ENCODE measurements around the gene CLEC17A.
"Not testable (repeated sequence)": the region's sequence is repeated elsewhere in the genome, so short reads cannot be mapped to it uniquely, and the experiment has no call there.

Gene CLEC17A

DNA sequence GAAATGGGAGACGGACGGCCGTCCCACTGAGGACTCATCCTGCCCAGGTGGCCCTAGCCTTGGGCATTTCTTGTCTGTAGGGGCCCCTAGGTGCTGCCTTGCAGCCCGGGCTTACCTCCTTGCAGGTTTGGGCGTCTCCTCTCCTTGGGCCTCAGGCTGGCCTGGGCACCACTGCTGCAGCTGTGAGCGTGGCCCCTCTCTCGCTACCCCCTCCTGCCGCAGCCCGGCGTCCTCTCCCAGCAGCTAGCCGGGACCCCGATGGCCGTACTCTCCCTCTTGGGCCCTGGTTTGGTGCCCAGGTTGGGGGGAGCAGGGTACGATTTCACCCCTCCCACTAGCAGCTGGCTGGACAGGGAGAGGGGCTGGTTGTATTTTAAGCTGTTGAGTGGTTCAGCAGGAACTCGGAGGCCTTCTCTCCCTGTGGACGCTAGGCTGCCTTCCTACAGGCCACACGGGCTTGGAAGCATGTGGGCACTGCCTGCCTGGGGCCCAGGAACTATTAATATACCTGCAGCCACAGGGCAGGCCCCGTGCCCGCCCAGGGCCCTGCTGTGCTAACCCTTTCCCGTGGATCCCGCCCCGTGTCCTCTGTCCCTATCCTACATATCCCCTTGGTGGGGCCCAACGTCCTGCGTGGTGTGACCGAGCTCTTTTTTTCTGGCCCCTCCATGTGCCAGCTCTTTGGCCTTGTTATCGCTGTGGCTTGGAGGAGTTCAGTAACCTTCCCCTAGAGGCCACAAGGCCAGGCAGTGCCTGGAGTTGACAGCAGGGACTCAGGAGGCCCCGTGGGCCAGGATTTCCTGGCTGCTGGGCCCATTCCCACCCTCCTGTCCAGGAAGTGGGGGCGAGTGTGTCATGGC lies 22.7 kb upstream of the CLEC17A start:
- DNase-seq, result peak; percentile 73

- no peak for DNase-seq
Observed at GRCh38 chr19:14560776-14561108, 22.1 kb upstream of the CLEC17A start.

DNA sequence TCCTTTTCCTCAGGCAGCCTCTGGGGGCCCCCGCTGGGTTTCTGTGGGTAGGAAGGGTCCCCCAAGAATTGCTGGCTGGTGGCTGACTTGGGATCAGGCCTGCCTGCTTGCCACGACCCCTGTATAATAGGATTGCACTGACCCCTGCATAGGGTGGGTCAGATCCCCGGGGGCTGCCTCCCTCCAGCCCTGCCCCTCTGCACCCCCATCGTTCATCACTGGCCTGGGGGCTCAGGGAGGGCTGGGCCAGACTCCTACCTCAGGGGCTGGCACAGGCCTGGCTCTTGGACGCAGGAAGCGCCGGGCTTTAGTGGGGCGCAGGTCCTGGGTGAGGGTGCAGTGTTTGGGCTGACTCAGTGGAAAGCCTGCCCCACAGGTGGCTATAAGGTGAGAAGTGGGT lies 21.6 kb upstream of the CLEC17A start:
- DNase-seq, result no peak

DNA sequence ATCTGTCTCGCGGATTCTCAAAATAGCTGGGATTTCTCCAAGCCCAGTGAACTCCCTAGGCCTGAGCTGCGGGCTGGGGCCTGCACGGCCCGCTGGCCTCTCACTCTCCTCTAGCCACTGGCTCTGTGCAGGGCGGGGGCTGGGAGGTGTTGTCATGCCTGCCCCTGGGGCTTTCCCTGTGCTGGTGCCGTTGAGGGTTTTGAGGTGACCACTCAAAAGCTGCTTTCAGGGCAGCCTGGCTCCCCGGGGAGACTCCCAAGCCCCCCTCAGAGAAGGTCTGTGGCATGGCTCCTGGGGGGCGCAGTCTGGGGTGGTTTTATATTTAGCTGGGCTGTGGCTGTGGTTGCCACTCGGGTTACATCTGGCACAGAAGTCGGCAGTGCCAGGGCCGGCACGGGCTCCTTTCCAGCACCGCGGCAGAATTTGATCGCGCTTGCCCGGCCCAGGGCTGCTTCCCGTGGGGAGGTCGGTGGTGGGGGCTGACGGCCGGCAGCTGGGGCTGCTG lies 21.0 kb upstream of the CLEC17A start:
- DNase-seq, result no peak

DNA sequence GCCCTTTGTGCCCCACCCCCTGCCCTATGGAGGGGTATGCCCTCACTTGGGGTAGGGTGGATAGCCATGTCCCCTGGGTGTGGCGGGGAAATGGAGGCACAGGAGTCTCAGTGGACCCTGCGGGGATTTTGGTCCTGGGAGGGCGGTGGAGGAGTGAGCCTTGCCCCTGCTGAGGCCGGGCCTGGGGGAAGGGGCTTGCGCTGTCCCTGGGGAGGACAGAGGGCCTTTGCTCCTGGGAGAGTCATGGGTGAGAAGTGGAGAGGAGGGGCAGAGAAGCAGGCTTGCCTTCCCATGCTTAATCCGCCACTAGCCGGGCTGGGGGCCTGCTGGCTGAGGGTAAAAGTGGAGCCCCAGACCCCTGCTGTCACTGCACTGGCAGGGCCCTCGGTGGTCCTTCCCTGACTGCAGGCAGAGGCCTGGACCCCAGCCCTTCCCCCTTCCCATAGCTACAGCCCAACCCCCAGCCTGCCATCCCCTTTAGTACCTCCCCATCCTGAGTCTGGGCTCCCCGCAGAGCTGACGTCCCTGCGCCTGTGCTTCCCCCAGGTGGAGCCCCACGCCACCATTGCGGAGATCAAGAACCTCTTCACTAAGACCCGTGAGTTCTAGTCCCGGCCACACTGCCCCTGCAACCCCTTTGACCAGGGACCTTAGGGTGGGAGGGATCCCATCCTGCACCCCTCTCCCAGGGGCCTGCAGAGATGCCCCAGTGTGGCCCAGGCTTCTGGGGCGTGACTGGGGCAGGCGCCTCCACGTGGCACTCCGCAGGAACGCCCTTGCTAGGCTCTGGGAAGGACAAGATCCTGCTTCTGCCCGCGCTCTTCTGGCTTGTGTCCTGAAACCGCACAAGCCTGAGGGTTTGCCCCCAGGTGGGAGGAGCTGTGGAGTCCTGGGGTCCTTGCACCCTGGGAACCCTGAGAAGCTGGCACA lies 20.0 kb upstream of the CLEC17A start:
- DNase-seq, result no peak

- no peak for DNase-seq
Observed at GRCh38 chr19:14563590-14563926, 19.3 kb upstream of the CLEC17A start.

DNA sequence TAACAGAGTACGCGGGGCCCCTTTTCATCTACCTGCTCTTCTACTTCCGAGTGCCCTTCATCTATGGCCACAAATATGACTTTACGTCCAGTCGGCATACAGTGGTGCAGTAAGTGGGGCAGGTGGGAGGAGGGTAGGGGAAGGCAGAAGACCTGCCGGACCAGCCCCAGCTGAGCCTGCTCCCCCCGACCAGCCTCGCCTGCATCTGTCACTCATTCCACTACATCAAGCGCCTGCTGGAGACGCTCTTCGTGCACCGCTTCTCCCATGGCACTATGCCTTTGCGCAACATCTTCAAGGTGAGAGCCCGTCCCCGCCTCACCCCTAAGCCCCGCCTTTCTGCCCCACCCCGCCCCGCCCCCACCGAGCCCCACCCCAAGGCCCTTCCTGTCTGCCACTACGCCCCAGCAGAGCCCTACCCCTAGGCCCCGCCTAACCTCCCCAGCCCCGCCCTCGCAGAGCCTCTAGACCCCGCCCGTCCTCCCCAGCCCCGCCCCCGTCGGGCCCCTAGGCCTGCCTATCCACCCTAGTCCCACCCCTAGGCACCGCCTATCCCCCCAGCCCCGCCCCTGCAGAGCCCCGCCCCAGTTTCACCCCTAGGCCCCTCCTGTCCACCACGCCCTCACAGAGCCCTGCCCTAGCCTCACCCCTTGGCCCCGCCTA lies 18.8 kb upstream of the CLEC17A start:
- DNase-seq, result peak; percentile 92

- DNase-seq, result not testable (repeated sequence)
Observed at GRCh38 chr19:14564652-14565297, 18.1 kb upstream of the CLEC17A start.

- no peak for DNase-seq
Observed at GRCh38 chr19:14565298-14565679, 17.6 kb upstream of the CLEC17A start.

DNA sequence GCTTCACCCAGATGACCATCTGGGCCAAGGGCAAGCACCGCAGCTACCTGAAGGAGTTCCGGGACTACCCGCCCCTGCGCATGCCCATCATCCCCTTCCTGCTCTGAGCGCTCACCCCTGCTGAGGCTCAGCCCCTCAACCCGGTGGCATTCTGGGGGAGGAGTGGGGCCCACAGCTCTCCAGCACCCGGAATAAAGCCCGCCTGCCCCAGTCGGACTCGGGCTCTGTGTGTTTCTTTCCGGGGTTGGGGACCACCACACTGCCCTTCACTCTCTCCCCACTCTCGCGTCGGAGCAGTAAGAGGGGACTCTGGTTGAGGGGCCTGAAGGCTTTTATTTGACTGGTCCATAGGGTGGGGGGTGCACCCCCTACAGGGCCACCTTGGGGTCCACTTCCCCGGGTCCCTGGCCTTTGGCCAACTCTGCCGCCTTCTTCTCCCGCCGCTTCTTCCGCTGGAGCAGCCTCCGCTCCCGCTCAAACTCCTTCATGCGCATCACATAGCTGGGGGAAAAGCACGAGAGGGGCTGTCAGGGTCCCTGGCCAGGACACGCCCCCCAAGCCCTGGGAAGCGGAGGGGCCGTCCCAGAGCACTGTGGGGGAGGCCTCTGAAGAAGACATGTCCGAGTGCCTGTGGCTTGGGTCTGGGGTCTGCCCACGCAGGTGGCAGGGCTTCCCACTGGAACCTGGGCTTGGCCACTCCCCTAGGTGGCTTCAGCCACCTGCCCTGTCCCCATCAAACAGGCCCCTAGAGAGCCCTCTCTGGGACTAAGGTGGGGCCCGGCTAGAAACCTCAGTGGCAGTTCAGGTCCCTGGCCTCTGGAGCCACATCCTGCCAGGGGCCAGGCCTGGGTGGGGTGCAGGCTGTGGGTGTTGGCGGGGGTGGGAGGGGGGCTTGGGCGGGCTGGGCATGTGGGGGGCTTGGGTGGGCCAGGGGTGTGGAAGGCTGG lies 16.8 kb upstream of the CLEC17A start:
- DNase-seq, result no peak

- no peak for DNase-seq
Observed at GRCh38 chr19:14566712-14567077, 16.2 kb upstream of the CLEC17A start.

DNA sequence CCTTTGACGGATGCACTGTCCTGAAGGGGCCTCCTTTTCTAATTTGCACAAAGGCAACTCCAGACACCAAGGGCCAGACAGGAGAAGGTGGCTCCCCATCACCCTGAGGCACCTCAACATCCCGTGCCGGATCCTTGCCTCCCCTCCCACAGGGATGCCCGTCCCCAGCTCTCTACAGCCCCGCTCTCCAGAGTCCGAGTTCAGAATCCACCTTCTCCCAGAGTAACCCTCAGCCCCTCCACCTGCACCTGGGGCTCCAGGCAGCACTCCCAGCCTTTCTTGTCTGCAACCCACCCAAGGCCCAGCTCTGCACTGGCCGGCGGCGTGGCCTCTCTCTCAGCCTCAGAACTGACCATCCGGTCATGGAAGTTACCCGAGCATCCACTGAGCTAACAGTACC lies 15.8 kb upstream of the CLEC17A start:
- DNase-seq, result no peak

DNA sequence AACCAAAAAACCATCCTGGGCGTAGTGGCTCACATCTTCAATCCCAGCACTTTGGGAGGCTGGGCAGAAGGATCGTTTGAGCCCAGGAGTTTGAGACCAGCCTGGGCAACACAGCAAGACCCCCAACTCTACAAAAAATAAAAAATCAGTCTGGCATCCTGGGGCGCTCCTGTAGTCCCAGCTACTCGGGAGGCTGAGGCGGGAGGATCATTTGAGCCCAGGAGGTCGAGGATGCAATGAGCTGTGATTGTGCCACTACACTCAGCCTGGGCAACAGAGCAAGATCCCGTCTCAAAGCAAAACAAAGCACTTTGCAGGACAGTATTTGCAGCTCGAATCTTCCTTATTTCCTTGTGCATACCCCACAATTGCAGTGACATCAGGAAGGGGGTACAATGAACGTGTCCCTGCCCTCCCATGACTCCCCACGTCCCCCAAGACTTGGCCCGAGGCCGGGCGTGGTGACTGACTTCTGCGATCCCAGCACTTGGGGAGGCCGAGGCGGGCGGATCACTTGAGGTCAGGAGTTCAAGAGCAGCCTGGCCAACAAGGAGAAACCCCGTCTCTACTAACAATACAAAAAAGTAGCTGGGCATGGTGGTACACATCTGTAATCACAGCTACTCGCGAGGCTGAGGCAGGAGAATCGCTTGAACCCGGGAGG lies 11.9 kb upstream of the CLEC17A start:
- DNase-seq, result no peak

DNA sequence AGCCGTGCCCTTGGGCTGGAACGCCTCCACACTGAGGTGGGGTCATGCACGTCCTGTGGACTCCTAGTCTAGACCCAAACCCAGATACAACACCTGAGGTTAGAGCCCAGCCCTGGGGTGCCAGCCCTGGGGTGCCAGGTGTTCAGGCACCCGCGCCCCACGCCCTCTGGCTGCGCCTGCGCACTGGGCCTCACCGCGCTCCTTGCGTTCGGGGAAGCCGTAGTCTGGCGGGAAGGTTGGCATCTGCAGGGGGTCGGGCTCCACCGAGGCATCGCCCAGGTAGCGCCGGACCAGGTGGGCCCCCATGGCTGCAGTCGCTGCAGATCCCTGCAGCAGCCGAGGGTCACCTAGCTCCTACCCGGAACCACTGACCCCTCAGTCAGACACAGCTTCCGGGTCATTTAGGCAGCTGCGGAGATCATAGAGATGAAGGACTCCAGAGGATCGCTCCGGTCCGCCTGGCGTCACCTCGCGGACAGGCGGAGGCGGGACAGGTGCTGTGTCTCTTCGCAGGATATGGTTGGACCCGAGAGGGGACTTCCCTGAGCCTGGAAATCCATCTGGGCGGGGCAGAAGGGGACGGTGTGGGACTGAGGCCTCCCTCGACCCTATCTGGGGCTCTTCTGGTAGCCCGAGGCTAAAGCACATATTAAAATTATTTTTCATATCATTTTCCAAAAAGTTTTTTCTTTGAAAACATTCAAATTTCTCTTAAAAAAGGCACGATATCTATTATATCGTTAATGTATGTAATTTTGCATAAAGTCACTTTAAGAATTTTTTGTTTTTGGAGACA lies 11.0 kb upstream of the CLEC17A start, which contains the start of gene NDUFB7:
Gene NDUFB7 (minus strand): TSS at position 372 of the 796 bp plus-strand sequence. CDS start 66 bp downstream, at position 306.
- DNase-seq, result peak; percentile 98

DNA sequence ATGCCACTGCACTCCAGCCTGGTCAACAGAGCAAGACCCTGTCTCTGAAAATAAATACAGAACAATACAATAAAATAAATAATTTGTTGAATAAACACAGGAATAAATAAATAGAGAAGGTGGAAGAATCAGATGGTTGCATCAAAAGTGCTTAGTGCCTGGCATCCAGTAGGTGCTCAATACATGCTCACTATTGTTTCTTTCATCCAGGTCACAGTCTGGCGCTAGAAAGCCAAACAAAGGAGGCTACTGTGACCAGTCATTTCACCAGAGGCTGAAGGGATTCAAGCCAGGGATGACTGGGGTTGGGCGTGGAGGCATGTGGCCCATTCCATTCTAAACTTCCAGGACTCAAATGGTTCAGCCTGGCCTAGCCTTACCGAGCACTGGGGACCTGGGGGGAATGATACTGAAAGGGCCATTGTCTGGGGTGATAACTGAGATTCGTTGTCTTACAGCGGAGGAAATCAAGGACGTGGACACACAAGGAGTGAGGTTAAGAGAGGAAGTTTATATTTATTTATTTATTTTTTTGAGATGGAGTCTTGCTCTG lies 7.4 kb upstream of the CLEC17A start:
- DNase-seq, result no peak

GRCh38 chr19:14576363-14576762 lies 6.5 kb upstream of the CLEC17A start:
- no peak for DNase-seq

GRCh38 chr19:14577264-14577663 lies 5.6 kb upstream of the CLEC17A start:
- DNase-seq, result no peak

DNA sequence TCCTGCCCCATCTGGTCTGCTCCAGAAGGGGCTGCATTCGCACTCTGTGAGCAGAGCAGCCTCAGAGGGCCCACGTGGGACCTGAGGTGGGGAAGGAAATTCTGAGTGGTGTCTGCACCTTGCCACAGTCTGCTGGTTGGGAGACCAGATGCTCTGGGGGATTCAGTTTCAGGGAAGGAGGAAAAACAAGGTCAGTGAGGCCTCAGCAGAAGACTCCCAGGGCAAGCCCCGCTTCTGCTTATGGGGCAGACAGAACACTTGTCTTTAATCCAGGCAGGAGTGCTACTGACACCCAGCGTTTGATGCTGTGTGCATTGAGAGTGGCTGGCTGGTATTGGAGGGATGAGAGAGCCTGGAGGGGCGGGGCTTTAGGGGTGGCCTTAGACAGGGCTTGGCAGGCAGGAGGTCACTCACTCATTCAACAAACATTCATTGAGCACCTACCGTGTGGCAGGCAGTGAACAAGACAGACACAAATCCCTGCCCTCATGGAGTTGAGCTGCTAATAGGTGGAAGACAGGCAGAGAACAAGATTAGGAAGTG lies 4.9 kb upstream of the CLEC17A start:
- DNase-seq, result no peak

DNA sequence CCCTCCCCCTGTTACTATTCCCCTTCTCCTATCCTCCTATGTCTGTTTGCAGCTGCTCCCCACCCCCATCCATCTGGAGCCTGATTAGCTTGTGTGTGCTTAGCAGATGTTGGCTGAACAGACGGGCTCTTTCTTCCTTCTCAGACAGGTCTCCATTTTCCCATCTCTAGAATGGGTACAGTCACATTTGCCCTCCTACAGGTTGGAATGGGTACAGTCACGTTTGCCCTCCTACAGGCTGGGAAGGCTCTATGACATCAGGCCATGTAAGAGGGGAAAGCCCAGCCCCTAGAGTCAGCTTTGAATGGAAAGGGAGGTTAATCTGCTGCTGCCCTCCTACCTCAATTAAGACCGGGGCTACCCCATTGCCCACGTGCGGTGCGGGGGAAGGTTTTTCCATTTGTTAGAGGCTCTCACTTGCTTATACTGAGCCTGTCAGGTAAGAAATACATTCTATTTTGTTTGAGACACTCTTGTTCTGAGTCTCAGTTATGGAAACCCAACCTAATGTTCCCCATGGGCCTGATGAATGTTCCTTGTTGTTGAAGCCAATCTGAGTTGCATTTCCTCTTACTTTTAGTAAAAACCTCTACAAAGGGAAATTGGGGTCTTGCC lies 2.2 kb upstream of the CLEC17A start:
- DNase-seq, result peak; percentile 34

All from hematopoietic multipotent progenitor cell treated with erythropoietin and hydrocortisone succinate and interleukin-3 and kit ligand, for 4 days (in vitro differentiated cells).